Measurements from ENCODE around the gene LCP1.

DNA sequence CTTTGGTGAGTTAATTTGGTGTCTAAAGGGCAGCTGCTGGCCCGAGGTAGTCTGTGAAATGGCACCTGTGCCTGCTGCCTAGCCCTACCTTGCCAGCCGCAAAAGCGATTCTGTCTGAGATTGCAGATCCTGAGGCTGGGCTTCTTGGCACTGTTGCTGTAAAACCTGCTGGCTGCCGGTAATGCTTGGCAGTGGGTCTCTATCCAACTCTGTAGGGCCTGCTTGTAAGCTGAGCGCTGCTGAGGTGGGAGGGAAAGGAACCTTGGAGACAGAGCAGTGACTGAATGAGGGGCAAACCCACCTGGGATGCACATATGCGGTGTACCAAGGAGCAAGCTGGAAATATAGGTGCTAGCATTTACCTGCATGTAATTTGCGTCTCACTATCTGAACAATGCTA is 11.7 kb downstream of the LCP1 start:
- TF ChIP-seq, protein P1, sequence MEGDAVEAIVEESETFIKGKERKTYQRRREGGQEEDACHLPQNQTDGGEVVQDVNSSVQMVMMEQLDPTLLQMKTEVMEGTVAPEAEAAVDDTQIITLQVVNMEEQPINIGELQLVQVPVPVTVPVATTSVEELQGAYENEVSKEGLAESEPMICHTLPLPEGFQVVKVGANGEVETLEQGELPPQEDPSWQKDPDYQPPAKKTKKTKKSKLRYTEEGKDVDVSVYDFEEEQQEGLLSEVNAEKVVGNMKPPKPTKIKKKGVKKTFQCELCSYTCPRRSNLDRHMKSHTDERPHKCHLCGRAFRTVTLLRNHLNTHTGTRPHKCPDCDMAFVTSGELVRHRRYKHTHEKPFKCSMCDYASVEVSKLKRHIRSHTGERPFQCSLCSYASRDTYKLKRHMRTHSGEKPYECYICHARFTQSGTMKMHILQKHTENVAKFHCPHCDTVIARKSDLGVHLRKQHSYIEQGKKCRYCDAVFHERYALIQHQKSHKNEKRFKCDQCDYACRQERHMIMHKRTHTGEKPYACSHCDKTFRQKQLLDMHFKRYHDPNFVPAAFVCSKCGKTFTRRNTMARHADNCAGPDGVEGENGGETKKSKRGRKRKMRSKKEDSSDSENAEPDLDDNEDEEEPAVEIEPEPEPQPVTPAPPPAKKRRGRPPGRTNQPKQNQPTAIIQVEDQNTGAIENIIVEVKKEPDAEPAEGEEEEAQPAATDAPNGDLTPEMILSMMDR (IDR thresholded peaks at IDR 0.05) = no peak
- TF ChIP-seq POLR2A (IDR thresholded peaks at IDR 0.05; ENCODE audit: low read depth) = no peak
- TF ChIP-seq EP300 (IDR thresholded peaks at IDR 0.05) = no peak

All from esophagus muscularis mucosa (tissue), 4 donors.